Posterior vena cava (tissue), 2 donors: ENCODE measurements around the gene C1orf50. TPM values are rescaled to one million over a fixed set of nuclear protein-coding genes. Genes with fewer than 3 reads are reported as not detected.

Source experiments
- DNase-seq: peaks from one replicate; pipeline ENCODE4 v3.0.0-alpha.2; 2020; ENCODE audit warnings: low spot score
- intact Hi-C, 2 donors: fragments of 100-400 bp; cut with DNase I; formaldehyde crosslinking; loops; one replicate each; pipeline versions ENCODE4 v1.14.1 to v1.14.2; 2022 to 2023
- total RNA-seq, 2 donors: library from RNA; stranded (reverse); fragmentation: NEBNext Ultra II Directional; extraction: Animal tissue kit (Norgen Biotek cat#: 25700); gene quantifications; one replicate each; pipeline ENCODE4 v1.2.1, GENCODE V29; 2021
- donor health status: DM: yes; HTN: yes; CAD: no.
- donor health status: DM: yes; HTN: yes; CAD: no.

Gene C1orf50
- total RNA-seq, 2 donors from 2014 or later = 6.0 to 6.5 TPM

DNA sequence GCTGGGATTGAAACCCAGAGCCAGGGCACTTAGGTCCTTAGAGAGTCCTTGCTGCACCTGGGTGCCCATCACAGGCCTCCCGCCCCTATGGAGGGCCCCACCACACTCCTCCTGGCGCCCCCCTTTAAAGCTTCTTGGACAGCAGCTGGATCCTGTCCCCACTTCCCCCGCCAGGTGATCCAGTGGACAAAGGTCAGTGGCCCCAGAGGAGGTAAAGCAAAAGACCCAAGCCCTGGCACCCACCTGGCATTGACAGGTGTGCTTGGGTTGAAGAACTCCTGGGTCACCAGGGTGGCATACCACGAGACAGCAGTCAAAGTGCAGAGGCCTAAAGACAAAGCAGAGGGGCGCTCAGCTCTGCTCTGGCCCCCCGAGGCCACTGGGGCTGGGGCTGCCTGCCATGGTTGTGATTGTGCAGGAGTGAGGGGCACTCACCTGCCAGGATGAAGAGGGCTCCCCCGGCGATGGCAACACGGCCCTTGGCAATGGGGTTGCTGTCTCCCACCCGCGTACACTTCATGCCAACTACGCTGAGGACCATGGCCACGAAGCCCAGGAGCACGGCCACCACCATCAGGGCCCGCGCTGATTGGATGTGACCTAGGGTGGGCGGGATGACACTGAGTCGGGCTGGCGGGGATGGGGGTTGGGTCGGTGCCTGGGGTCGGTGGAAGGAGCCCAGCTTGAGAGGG lies 28.9 kb upstream of the C1orf50 start:
- intact Hi-C loops = loop anchor here in 1 of 2 donors (5.0 to 10.0 kb wide), 2 partner anchors 1063 to 1566 kb away; no protein-coding TSS in a partner anchor
- no peak for DNase-seq

DNA sequence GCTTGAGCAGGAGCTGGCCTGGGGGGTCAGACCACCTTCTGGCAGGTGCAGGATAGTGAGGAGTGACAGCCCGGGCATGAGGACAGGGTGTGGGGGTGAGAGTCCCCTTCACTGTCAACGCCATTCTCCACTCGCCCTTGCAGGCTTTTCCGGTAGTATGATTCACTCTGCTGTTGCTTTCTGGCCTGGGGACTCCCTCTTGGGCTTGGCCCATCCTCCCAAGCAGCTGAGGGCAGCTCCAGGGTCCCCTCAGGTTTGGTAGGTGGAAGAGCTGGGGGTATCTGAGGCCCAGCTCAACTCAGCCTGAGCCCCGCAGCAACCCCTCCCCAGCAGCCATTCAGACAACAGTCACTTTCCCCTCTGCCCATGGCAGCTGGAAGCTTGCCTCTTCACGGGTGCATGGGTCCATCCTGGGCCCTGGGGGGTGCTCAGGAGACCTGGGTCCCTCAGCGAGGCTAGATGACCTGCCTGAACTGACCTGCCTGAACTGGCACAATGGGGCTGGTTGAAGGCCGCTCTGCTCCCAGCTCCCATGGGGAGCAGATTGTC lies 28.3 kb upstream of the C1orf50 start:
- no peak for DNase-seq
- intact Hi-C loops = loop anchor here in 1 of 2 donors (5.0 to 10.0 kb wide), 2 partner anchors 1064 to 1566 kb away; no protein-coding TSS in a partner anchor

GRCh38 chr1:42739753-42740700 lies 27.0 kb upstream of the C1orf50 start, which contains the start of gene CLDN19:
Gene CLDN19 (minus strand): TSS chr1:42740236. CDS start chr1:42740063, 173 bp downstream.
- DNase-seq = no peak
- intact Hi-C loops = loop anchor here (5.0 to 10.0 kb wide), 4 partner anchors 155 to 1568 kb away; no protein-coding TSS in a partner anchor

DNA sequence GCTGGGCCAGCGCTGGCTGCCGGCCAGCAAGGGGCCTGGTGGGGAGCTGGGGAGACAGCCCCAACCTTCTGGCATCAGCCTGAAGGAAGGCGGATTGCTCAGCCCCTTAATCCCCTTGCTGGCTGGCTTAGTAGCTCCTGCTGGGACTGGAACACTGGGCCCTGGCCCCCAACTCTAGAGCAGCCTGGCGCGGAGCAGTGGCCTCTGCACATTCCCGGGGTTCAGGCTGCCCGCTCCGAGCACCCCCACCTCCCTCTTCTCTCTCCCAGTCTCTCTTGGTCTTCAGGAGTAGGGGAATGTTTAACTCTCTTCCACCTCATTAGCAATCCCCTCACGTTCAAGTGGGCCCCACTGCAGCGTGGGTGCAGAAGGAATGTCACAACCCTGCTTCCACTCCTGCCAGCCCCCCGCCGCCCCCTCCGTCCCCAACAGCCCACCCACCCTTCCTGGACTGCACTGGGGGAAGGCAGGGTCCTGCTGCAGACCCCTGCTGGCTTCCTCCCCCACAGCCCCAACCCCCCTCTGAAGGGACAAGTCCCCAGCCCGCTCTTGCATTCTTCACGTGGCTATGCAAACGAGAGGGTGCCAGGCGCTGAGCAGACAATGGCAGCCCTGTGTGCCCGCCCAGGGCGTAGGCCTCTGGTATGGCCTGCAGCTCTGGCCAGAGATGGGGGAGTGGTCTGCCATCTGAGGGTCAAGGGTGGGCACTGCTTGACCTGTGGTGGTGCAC lies 26.0 kb upstream of the C1orf50 start:
- intact Hi-C loops = loop anchor here (10.0 kb wide), 2 partner anchors 156 to 166 kb away; no protein-coding TSS in a partner anchor

GRCh38 chr1:42741706-42742105 lies 25.3 kb upstream of the C1orf50 start:
- intact Hi-C loops = loop anchor here (10.0 kb wide), 2 partner anchors 157 to 167 kb away; no protein-coding TSS in a partner anchor
- DNase-seq = no peak

More for the DNA sequence above, 26.0 kb upstream of the C1orf50 start:
- no peak for DNase-seq

- intact Hi-C loops = loop anchor here (10.0 kb wide), 2 partner anchors 157 to 167 kb away; no protein-coding TSS in a partner anchor
Measured at GRCh38 chr1:42742141-42742540, 24.9 kb upstream of the C1orf50 start.

DNA sequence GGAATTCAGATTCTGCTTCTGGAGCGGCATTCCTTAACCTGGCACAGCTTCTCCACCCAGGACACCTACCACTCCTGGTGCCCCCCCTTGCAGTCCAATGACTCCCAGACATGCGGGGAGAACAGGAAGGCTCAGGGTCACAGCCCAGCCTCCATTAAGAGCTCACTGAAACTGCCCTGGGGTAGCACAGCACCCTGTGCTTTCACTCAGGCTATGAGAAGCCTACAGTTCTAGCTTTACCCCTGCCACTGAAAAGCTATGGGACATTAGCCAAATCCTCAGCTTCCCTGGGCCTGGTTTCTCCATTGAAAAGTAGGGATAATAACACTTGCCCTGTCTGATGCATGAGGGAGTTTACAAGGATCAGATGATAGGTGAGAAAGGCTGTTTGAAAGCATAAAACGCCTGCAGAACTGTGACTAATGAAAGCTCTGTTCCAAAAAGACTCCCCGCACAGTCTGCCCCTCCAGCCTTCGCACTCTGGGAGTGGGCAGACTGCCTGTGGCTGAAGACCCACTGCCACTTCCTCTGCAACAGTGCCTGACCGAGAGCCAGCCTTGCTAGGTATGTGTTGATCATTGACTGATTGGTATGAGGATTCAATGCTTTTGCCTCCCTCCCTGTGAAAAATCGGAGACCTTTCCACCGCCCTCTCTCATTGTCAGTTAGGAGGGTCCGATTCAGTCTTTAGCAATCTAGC lies 24.3 kb upstream of the C1orf50 start:
- intact Hi-C loops = loop anchor here (10.0 kb wide), 2 partner anchors 158 to 168 kb away; no protein-coding TSS in a partner anchor
- DNase-seq = no peak

More at GRCh38 chr1:42742141-42742540, 24.9 kb upstream of the C1orf50 start:
- no peak for DNase-seq

- intact Hi-C loops = loop anchor here (10.0 kb wide), 2 partner anchors 159 to 169 kb away; no protein-coding TSS in a partner anchor
- DNase-seq = no peak
Measured at GRCh38 chr1:42743317-42744147, 23.5 kb upstream of the C1orf50 start.

- no peak for DNase-seq
- intact Hi-C loops = loop anchor here (10.0 kb wide), 2 partner anchors 159 to 169 kb away; no protein-coding TSS in a partner anchor
Measured at GRCh38 chr1:42744148-42744413, 23.0 kb upstream of the C1orf50 start.

DNA sequence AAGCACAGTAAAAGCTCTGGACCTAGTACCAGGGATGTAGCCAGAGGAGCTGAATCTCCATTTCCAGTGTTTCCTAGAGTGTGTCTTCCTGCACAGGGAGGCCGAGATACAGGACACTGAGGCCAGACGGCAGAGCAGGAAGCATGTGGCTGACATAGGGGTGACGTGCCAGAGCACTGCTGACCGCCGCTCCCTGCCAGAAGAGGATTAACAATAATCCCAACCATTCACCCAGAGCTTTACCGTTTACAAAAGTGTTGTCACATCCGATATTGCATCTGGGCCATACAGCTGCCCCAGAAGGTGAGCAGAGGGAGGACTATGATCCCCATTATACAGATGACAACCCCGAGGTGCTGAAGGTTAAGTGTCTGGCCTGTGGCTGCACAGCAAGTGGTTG lies 21.2 kb upstream of the C1orf50 start:
- no peak for DNase-seq
- intact Hi-C loops = loop anchor here (10.0 kb wide), 2 partner anchors 161 to 171 kb away; no protein-coding TSS in a partner anchor

DNA sequence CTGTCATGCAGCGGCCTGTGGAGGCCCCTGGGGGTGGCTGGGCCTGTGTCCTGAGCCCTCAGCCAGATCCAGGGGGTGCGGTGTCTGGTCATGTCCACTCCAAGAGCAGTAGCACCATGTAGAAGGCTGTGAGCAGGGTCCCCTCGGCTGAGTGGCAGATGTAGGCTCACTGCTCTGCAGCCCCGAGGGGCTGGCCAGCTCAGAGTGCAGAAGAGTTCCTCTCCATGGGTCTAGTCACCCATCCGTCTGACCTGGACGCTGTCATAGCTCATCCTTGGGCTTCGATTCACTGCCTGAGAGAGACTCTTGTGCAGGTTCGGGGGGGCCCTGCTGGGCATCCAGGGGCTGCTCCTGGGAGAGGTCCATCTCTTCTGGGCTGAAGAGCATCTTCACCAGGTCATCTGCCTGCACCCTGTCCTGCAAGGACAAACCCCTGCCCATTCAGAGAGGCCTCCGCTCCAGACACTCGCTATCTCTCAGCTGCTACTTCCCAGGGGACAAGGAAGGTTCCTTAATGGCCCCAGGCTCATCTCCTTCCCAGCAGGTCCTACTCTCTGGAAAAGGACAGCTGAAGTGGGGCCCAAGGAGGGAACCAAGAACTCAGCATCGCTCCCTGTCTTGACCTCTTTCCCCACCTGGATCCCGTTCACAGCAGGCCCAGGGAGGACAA lies 20.5 kb upstream of the C1orf50 start:
- DNase-seq = no peak
- intact Hi-C loops = loop anchor here (10.0 kb wide), 2 partner anchors 162 to 172 kb away; no protein-coding TSS in a partner anchor

DNA sequence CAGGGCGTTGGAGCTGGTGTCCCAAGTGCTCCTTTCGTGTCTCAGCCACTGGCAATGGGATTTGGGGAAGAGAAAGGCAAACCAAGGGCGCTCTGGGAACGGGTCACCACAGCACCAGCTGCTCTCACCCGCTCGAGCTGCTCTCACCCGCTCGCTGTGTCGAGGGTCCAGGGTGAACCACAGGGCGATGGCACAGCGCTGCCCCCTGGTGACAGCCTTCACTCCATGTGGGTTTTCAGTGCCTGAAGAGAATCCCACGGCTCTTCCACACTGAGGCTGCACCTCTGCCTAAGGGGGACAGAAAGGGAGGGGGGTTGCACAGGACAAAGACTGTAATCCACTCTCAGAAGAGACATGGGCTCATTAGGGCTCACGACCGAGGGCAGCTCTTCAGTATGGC lies 19.9 kb upstream of the C1orf50 start:
- intact Hi-C loops = loop anchor here (10.0 kb wide), 2 partner anchors 162 to 172 kb away; no protein-coding TSS in a partner anchor
- no peak for DNase-seq

GRCh38 chr1:42748021-42748420 lies 19.0 kb upstream of the C1orf50 start:
- DNase-seq = no peak
- intact Hi-C loops = loop anchor here (10.0 kb wide), 2 partner anchors 163 to 173 kb away; no protein-coding TSS in a partner anchor

DNA sequence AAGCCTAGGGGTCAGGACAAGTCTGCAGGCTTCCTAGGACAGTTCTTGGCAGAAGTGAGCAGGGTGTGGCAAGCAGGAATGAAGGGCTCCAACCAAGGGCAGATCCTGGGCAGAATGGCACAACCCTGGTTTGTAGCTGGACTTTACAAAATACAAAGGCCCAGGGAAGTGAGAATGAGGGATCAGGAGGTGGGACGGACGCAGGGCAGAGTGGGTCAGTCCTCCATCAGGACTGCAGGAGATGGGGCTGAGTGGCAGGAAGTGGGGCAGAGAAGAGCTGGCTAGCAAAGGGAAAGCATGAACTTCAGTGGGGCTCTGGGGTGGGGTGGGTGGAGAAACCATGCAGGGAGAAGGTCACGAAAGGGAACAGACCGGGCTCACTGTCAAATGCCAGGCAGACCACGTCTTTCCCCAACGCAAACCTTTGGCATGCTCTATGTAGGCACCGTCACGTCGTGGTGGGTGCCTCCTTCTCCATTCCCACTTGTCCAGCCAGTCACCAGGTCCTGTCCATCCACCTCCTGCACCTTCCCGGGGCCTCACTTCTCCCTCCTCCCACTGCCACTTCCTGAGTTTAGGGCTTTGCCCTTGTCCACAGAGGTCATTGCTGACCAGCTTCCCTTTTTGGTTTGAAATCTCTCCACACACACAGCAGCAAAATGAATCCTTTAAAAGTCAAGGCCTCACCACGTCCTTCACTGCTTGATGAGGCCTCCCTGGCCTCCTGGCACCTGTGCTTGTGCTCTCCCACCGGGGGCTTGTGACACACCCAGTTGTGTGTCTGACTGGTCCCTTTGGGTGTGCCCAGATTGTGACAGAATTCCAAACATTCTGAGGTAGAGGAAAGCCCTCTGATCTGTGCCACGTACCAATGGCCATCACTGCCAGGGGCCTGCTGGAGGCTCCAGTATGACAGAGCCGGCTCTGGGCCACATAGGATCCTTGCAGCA lies 18.3 kb upstream of the C1orf50 start:
- no peak for DNase-seq
- intact Hi-C loops = loop anchor here (10.0 kb wide), 2 partner anchors 164 to 174 kb away; no protein-coding TSS in a partner anchor

- no peak for DNase-seq
- intact Hi-C loops = no loop called here
Measured at GRCh38 chr1:42750041-42750440, 17.0 kb upstream of the C1orf50 start.
